ENCODE results near the gene SLC44A2. TPM values are rescaled to one million over a fixed set of nuclear protein-coding genes. Genes with fewer than 3 reads are reported as not detected.
A peak's percentile ranks its signal among the peaks of the same experiment; 100 is the strongest.

The SLC44A2 gene
- total and polyA plus RNA-seq, 10 of the 15 experiments (the other 5 are each of a cell fraction or from before 2014, with no cell fraction given): 3.0 to 51.3 (median 26.8) TPM

DNA sequence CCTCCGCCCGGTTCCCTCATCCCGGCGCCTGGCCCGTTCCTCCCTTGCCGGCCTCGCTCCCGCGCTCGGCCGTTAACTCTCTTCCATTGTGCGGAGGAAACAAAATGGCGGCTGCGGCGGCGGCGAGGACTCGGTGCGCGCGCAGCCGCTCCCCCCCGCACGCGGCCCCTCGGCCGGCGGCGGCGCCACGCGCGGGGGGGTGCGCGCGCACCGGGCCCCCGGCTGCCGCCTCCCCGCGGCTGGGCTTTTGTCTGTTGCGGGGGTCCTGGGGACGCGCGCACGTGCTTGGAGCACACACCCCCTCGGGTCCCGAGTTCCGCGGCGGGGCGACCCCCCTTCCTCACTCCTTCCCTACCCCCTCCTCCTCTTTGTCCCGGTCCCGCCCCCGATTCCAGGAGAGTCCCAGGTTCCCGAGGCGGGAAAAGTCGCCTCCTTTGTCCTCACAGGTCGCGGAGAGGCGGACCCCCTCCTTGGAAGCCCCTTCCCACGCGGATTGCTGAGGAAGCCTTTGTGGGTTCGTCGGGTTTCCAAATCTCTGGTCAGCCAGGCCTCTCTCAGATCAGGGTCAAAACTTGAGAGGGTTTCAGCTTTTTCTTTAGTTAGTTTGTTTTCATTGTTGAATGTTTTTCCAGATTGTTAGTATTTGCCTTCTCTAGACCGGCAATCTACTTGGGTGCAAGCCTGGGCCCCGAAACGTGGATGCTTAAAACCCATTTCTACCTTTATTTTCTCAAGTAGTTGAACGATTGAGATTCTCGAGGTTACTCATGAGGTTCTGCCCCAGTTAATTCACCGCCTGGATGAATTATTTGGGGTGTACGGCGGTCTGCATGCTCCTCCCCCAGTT, 29.5 kb downstream of the SLC44A2 start:
- H3K4me3 ChIP-seq: peak overlapping the region; percentile 91
- H3K9ac ChIP-seq (ENCODE audit: control insufficient read depth, insufficient read depth, low read length): peak overlapping the region; percentile 97
- no peaks in the 10 kb centered on the region for H3K9me3 ChIP-seq (replicated peaks; ENCODE audit: control insufficient read depth, insufficient read depth, low read length)
- no peaks in the 10 kb centered on the region for H3K27me3 ChIP-seq (replicated peaks in 1 of 2; ENCODE audit: control insufficient read depth in 2 of 2, insufficient read depth in 2 of 2, low read length in 1 of 2)
- intact Hi-C loops (cut with micrococcal nuclease; ENCODE audit: unreplicated experiment): loop anchor here (5.0 to 10.0 kb wide), 3 partner anchors 88 to 240 kb away; partner anchors contain the start of genes CDKN2D, KEAP1 and KRI1
- ChIA-PET SMC1A (ENCODE audit: uncharacterized antibody, unreplicated experiment) (no interaction called here), CTCF (interaction anchor here (2.8 to 5.2 kb wide), 2 partner anchors 43 to 74 kb away, joined by 11 to 50 read pairs; no protein-coding TSS in a partner anchor), RAD21 (ENCODE audit: unreplicated experiment) (interaction anchor here (1.4 to 1.6 kb wide), 2 partner anchors 47 to 73 kb away, joined by 3 to 5 read pairs; partner anchors contain the start of gene QTRT1), POLR2A (interaction anchor here (0.9 to 1.2 kb wide), 3 partner anchors 10 to 552 kb away, joined by 3 read pairs; partner anchors contain the start of gene QTRT1)
- BruUV-seq (replicated peaks): no TSS peak
- H4K20me1 ChIP-seq (ENCODE audit: control insufficient read depth, insufficient read depth): peaks cover 2% of the 10 kb centered on the region
- in situ Hi-C loops (cut with MboI): no loop called here
- peaks cover 69% of the 10 kb centered on the region for H3K79me2 ChIP-seq (ENCODE audit: control insufficient read depth, insufficient read depth, low read length)
- peak overlapping the region; percentile 64 for H3K4me2 ChIP-seq (ENCODE audit: control insufficient read depth, insufficient read depth)
- H3K27ac ChIP-seq (ENCODE audit: control insufficient read depth, insufficient read depth): peak overlapping the region; percentile 99
- peak; percentile 41 for ATAC-seq
- 0 out of 2 replicates have a peak overlapping the region, but pooled peaks have one; percentile 24 for H2AFZ ChIP-seq (ENCODE audit: control insufficient read depth, low read depth, low read length)
- peaks cover 0 to 4% of the 10 kb centered on the region in 2 experiments; a peak in 1 of 4 replicates for H3K36me3 ChIP-seq (ENCODE audit: control insufficient read depth in 2 of 2, insufficient read depth in 2 of 2, low read length in 1 of 2)
- no peak for FAIRE-seq
- no peak for DNase-seq (ENCODE audit: low read depth, low spot score)
- 1% methylated on average over 29 of the region's 73 CpGs for WGBS (ENCODE audit: insufficient coverage, insufficient replicate concordance, low lambda C conversion rate, missing lambda C conversion rate)
- peaks cover 7% of the 10 kb centered on the region for H3K4me1 ChIP-seq (ENCODE audit: control insufficient read depth, insufficient read depth, low read length)
- TF ChIP-seq IRF4 (IDR thresholded peaks at IDR 0.05; ENCODE audit: low read depth, low read length): no peak
- no peak; the same call in 1 of the 2 replicates for TF ChIP-seq SIN3A (IDR thresholded peaks at IDR 0.05; ENCODE audit: low read depth, low read length)
- 0 out of 2 replicates have a peak, but pooled peaks have one; percentile 47 for TF ChIP-seq SMARCA5 (IDR thresholded peaks at IDR 0.05)
- TF ChIP-seq PAX8 (IDR thresholded peaks at IDR 0.05): no peak
- no peak for TF ChIP-seq CHD2 (IDR thresholded peaks at IDR 0.05; ENCODE audit: borderline replicate concordance, low read depth, low read length)
- no peak for TF ChIP-seq TCF3 (IDR thresholded peaks at IDR 0.05; ENCODE audit: borderline replicate concordance, insufficient read depth, low read depth, low read length)
- TF ChIP-seq HCFC1 (IDR thresholded peaks at IDR 0.05; ENCODE audit: low read length): no peak
- TF ChIP-seq MYB (IDR thresholded peaks at IDR 0.05; ENCODE audit: borderline replicate concordance, low read depth, low read length): no peak
- TF ChIP-seq, protein P1, sequence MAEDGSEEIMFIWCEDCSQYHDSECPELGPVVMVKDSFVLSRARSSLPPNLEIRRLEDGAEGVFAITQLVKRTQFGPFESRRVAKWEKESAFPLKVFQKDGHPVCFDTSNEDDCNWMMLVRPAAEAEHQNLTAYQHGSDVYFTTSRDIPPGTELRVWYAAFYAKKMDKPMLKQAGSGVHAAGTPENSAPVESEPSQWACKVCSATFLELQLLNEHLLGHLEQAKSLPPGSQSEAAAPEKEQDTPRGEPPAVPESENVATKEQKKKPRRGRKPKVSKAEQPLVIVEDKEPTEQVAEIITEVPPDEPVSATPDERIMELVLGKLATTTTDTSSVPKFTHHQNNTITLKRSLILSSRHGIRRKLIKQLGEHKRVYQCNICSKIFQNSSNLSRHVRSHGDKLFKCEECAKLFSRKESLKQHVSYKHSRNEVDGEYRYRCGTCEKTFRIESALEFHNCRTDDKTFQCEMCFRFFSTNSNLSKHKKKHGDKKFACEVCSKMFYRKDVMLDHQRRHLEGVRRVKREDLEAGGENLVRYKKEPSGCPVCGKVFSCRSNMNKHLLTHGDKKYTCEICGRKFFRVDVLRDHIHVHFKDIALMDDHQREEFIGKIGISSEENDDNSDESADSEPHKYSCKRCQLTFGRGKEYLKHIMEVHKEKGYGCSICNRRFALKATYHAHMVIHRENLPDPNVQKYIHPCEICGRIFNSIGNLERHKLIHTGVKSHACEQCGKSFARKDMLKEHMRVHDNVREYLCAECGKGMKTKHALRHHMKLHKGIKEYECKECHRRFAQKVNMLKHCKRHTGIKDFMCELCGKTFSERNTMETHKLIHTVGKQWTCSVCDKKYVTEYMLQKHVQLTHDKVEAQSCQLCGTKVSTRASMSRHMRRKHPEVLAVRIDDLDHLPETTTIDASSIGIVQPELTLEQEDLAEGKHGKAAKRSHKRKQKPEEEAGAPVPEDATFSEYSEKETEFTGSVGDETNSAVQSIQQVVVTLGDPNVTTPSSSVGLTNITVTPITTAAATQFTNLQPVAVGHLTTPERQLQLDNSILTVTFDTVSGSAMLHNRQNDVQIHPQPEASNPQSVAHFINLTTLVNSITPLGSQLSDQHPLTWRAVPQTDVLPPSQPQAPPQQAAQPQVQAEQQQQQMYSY (CRISPR knock-in tag; IDR thresholded peaks at IDR 0.05): no peak
- TF ChIP-seq ZNF622 (IDR thresholded peaks at IDR 0.05): no peak
- no peak for TF ChIP-seq STAT3 (IDR thresholded peaks at IDR 0.05; ENCODE audit: low read depth, low read length)
- TF ChIP-seq NRF1 (conservative IDR thresholded peaks at IDR 0.05; ENCODE audit: low read depth, low read length): no peak
- TF ChIP-seq BMI1 (IDR thresholded peaks at IDR 0.05; ENCODE audit: borderline replicate concordance): no peak
- TF ChIP-seq, protein P2, sequence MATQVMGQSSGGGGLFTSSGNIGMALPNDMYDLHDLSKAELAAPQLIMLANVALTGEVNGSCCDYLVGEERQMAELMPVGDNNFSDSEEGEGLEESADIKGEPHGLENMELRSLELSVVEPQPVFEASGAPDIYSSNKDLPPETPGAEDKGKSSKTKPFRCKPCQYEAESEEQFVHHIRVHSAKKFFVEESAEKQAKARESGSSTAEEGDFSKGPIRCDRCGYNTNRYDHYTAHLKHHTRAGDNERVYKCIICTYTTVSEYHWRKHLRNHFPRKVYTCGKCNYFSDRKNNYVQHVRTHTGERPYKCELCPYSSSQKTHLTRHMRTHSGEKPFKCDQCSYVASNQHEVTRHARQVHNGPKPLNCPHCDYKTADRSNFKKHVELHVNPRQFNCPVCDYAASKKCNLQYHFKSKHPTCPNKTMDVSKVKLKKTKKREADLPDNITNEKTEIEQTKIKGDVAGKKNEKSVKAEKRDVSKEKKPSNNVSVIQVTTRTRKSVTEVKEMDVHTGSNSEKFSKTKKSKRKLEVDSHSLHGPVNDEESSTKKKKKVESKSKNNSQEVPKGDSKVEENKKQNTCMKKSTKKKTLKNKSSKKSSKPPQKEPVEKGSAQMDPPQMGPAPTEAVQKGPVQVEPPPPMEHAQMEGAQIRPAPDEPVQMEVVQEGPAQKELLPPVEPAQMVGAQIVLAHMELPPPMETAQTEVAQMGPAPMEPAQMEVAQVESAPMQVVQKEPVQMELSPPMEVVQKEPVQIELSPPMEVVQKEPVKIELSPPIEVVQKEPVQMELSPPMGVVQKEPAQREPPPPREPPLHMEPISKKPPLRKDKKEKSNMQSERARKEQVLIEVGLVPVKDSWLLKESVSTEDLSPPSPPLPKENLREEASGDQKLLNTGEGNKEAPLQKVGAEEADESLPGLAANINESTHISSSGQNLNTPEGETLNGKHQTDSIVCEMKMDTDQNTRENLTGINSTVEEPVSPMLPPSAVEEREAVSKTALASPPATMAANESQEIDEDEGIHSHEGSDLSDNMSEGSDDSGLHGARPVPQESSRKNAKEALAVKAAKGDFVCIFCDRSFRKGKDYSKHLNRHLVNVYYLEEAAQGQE (IDR thresholded peaks at IDR 0.05; ENCODE audit: low read depth, low read length): no peak
- no peak for TF ChIP-seq PAX5 (IDR thresholded peaks at IDR 0.05; ENCODE audit: borderline replicate concordance, low read depth, low read length)
- no peak for TF ChIP-seq RCOR1 (conservative IDR thresholded peaks at IDR 0.05; ENCODE audit: low read depth, low read length)
- no peak for TF ChIP-seq ZSCAN29 (IDR thresholded peaks at IDR 0.05)
- TF ChIP-seq RB1 (IDR thresholded peaks at IDR 0.05; ENCODE audit: borderline replicate concordance): peak; percentile 47; the same call in 1 of the 2 replicates
